Fibroblast of pulmonary artery (primary cell): Measurements from ENCODE around the gene RAB3GAP1.

Experiments
- DNase-seq: peaks from one replicate; pipeline ENCODE4 v3.0.0-alpha.2; 2010; ENCODE audit warnings: low read depth
- H3K4me3 ChIP-seq: replicated peaks from 2 replicates; pipeline ENCODE4 v1.5.1; 2011; ENCODE audit warnings: low read depth, mild to moderate bottlenecking, control low read depth, low read length, moderate library complexity
- CTCF ChIP-seq: IDR thresholded peaks from 2 replicates; pipeline ENCODE4 v1.5.1; 2011; ENCODE audit warnings: mild to moderate bottlenecking, control low read depth, low read length, inconsistent platforms; ENCODE audit errors: missing control alignments

RAB3GAP1 gene

GRCh38 chr2:135052042-135052876 is at the start of gene RAB3GAP1:
Gene RAB3GAP1 (plus strand): TSS chr2:135052292. CDS start chr2:135052308, 16 bp downstream.
- H3K4me3 ChIP-seq, result peak within 1 kb of the TSS; percentile 99
- no peak for TF ChIP-seq CTCF
- peak; percentile 84 for DNase-seq

GRCh38 chr2:135002836-135003235 is 49.3 kb upstream of the RAB3GAP1 start:
- no peak for TF ChIP-seq CTCF
- no peak for DNase-seq
- no peak overlapping the region for H3K4me3 ChIP-seq

DNA sequence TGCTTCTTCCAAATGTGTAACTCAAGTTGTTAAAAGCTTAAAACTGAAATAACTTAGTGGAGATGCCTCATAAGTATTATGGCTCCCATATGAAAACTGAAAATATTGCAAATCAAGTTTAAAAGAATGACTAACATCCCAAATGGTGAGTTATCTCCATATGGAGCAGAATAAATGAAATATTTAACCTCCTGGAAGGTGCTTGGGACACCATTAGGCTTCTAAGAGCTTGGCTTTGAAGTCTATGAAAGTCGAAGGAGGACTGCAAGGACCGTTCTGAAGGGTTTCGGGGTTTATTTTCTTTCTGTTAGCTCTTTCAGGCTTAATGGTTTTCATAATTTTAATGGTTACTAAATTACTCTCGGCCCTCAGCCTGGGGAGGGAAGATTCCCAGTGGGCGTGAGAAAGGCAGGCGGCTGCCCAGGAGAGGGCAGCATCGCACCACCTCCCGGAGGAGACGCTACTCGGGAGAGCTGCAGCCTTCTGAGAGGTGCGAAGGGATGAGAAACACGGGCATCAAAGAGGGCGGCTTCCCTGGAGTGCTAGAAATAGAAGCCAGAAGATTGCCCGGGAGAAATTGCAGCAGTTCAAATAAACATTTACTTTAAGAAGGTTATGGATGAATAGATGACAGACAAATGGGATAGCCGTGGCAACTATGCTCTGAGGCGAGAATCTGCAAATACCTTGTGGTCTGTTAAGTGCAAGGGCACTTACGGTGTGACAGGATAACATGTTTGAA is 47.9 kb upstream of the RAB3GAP1 start:
- peak; percentile 95 for TF ChIP-seq CTCF
- no peak overlapping the region for H3K4me3 ChIP-seq
- DNase-seq, result peak; percentile 71

DNA sequence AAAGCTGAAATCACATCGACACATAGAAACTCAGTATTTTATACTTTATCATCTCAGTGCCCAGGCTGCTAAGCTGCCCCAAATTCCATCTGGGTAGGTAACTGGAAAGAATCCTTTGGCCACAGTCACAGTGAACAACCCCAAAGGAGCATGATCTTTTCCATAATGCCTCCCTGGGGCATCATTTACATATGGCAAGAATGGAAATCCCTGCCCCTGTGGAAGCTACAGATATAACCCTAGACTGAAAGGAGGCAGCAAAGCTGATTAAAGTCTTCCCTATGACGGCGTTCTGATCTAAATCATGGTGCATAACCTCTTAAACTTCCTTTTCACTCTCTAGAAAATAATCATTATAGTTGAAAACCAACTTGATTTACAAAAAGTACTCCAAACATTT is 46.3 kb upstream of the RAB3GAP1 start:
- DNase-seq, result no peak
- no peak overlapping the region for H3K4me3 ChIP-seq
- TF ChIP-seq CTCF, result no peak

GRCh38 chr2:135009339-135009738 is 42.8 kb upstream of the RAB3GAP1 start:
- no peak overlapping the region for H3K4me3 ChIP-seq
- TF ChIP-seq CTCF, result no peak
- DNase-seq, result no peak

- DNase-seq, result no peak
- no peak overlapping the region for H3K4me3 ChIP-seq
- no peak for TF ChIP-seq CTCF
Observed at GRCh38 chr2:135010200-135010942, 41.7 kb upstream of the RAB3GAP1 start.
